HG02973 (cell line): ENCODE results near the gene TMEM218.
A peak's percentile ranks its signal among the peaks of the same experiment; 100 is the strongest.

Source experiments
- ATAC-seq: cut with Tn5 transposase; IDR thresholded peaks from one replicate; pipeline ENCODE4 v1.9.1; 2021; ENCODE audit warnings: moderate library complexity; ENCODE audit not compliant: unreplicated experiment

The TMEM218 gene

GRCh38 chr11:125111343-125112207, at the start of gene TMEM218:
TMEM218 (minus strand) TSS chr11:125111626; CDS start chr11:125102241, 9,385 bp downstream.
- ATAC-seq = peak; percentile 98

DNA sequence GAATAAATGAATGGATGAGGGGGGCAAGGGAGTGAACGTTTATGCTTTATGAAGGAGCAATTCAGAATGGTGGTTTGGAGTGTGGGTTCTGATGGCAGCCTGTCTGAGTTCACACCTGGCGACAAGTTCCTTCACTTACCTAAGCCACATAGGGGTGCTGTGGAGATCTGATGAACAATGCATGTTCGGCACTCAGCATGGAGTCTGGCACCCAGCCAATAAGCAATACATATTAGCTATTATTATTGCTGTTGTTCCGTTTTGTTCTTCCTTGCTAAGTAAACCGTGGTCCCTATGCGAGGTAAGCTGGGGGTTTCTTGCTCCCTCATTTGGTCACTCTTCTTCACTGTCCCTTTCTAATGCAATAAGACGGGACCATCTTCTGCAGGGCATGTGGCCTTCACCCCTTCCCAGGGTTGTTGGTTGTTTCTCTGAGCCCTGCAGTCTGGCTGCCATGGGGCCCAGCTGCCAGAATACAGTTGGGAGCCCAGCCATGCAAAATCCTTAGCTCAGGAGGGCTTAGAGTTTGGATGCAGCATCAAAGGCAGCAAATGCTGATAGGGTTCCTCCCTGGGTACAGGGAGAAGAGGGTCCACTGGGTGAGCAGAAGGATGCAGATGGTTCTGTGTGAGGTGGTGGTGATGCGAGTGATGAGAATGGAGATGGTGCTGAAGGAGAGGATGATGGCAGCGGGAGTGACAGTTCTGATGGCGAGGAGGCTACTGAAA, 46.7 kb upstream of the TMEM218 start:
- no peak for ATAC-seq

GRCh38 chr11:125157118-125157733, 45.8 kb upstream of the TMEM218 start:
- ATAC-seq = no peak

DNA sequence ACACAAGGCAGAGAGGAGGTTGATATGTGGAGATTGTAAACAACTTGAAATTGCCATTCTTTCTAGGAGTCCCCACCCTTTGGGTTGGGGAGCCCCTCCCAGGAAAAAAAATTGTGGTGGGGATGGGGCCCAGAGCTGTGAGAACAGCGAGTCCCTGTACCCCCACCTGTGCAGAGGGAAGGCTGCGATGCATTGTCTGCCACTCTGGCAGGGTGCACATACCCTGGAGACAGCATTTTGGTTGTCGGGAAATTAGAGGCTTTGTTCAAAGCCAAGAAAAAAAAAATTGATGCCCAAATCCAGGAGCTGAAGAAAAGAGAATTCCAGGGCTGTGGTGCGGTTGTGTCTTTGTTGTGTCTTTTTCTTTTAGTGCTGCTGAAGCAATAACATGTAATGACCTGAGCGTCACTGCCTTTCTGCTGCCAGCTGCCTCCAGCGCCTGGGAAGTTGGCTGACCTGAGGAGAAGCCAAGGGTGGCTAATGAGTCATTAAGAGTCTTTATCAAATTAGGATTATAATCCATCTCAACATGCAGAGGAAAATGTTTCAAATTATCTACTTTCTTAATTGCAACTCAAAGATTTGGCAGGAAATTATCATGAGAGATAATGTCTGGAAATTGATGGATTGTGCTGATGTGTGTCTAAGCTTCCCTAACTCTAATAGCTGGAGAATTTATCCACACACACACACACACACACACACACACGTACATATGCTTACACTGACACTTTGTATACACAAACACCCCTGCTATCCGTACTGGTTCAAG, 45.1 kb upstream of the TMEM218 start:
- ATAC-seq = no peak

- no peak for ATAC-seq
Observed at GRCh38 chr11:125155767-125156166, 44.3 kb upstream of the TMEM218 start.

- no peak for ATAC-seq
Observed at GRCh38 chr11:125155100-125155444, 43.6 kb upstream of the TMEM218 start.

- no peak for ATAC-seq
Observed at GRCh38 chr11:125154378-125155099, 43.1 kb upstream of the TMEM218 start.

DNA sequence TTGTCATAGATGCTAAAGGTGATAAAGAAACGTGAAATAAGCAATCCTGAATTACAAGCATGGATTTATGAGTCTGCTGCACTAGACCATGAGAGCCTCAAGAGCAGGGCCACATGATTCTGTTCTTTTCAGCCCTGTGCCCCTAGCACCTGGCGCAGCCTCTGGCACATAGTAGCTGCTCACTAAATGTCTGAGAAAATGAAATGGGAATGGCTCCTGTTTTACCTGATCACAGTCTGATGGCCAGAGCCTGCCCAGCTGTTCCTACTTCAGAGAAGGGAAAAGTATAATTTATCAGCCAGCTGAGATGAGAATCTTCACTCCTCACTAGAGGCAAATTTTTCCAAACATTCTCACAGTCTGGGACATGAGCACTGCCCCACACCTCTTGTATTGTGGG, 42.4 kb upstream of the TMEM218 start:
- ATAC-seq = no peak

- no peak for ATAC-seq
Observed at GRCh38 chr11:125148743-125149142, 37.3 kb upstream of the TMEM218 start.

- ATAC-seq = no peak
Observed at GRCh38 chr11:125148011-125148410, 36.6 kb upstream of the TMEM218 start.

DNA sequence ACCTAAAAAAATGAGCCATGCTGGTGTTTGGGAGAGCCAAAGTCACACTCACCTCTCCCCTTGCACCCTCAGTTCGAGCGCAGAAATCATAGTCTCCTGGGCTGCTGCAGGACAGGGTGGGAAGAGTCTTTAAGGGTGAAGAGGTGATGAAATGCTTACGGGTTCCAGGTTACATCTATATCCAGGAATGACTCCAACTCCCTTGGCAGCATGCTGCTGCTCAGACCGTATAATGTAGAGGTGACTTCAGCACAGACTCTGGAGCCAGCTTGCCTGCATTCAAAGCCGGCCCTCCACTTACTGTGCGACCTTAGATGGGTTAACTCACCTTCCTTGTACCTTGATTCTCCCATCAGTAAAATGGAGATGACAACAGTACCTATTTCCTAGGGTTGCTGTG, 35.9 kb upstream of the TMEM218 start:
- ATAC-seq = no peak

DNA sequence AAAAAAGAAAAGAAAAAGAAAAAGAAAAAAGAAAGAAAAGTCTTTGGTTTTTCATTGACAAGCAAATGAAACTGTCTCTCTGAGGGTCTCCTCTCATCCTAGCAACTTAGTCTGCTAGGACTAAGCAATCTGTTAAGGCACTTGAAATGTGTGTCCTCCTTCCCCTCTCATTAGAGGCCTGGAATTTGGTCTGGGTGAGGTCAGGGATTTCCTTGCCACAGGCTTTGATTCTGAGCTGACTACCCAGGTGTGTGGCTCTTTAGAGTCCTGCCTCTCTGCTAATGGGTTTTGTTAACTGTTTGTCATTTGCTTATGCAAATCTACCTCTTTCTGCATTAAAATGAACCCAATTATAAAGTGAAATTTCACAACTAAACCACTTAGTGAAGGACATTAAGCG, 34.8 kb upstream of the TMEM218 start:
- no peak for ATAC-seq

DNA sequence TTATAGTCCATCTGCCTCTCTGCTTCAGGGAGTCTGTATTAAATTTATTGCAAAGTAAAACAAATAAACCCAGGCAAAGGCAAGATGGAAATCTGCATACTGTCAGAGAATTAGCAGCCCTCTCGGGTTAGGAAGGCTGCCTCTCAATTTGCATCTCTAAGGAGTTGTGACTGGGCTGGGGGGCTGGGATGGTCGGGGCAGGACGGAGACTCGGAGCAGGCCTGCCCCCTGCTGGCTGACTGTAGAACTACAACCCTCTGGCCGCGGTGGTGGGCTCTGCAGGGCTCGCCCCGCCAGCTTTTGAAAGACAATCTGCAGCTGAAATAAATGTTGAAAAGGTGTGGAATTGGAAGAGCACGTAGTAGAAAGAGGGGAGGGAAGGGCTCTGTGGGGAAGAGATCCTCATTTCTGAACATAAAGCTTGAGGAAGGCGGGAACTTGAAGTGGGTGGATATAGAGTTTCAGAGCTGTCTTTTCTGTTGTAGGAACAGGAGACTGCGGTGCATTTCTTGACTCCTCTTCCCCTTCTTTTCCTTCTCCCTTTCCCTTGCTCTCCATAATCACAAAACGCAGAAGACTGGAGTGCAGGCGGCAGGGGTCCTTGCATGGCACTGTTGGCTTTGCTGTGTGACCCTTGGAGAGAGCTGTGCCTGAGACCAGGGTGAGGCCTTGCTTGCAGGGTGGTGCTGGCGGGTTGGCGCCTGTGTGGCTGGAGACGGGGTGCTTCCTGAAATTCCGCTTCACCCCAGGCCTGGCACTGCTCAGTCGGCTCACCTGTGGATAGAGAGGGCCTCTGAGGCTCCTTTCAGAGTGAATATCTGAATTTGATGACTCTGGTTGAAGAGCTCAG, 30.5 kb upstream of the TMEM218 start:
- no peak for ATAC-seq

DNA sequence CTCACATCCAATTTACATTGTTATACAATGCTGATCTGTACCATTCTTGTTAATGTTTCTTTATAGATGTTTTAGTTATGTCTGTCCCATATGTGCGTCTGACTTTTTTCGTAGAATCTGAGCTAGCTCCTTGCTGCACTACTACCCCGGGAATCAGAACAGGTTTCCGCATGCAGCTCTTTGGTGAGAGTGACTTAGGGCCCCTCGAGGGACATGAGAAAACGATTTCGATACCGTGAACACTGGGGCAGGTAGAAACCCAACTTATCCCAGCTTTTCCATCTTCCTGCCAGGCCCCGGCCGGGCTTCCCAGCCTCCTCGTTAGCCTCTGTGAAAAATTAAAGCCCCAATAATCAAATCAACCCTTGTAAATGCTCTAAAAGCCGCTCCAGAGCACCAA, 29.8 kb upstream of the TMEM218 start:
- no peak for ATAC-seq

DNA sequence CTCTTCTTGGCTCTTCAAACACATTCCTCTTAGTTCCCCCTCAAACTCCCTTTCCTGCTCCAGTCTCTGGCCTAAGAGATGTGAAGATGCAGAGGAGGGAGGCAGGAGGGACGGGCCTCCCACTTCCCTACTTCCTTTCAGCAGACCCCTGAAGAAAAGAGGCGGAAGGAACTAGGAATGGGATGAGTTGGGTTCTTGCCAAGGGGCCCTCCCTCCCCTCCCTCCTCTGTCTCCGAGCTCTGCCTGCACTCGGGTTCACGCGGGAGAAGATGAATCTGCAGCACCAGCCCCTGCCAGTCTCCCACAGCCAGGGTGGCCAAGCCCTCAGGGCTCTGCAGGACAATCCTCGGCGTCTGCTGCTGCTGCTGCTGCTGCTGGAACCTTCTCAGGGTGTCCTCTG, 28.8 kb upstream of the TMEM218 start:
- no peak for ATAC-seq

GRCh38 chr11:125139778-125140177, 28.4 kb upstream of the TMEM218 start:
- no peak for ATAC-seq

GRCh38 chr11:125138966-125139365, 27.5 kb upstream of the TMEM218 start:
- ATAC-seq = no peak

DNA sequence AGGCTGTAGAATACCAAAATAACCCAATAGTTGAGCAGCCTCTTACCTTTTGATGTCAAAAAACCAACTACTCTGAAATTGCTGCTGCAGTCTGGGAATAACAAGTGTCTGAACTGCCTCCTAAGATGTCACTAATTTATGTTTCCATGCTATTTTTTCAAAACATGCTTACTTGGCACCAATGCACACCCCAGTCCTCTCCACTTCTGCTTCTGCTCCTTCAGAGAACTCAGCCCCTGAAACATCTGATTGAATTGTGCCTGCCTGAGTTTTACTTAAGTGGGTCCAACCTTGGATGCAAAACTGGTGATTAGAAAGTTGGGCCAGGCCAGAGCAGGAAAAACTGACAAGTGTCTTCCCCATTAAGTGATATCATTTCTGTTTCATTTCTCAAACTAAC, 24.6 kb upstream of the TMEM218 start:
- ATAC-seq = no peak

DNA sequence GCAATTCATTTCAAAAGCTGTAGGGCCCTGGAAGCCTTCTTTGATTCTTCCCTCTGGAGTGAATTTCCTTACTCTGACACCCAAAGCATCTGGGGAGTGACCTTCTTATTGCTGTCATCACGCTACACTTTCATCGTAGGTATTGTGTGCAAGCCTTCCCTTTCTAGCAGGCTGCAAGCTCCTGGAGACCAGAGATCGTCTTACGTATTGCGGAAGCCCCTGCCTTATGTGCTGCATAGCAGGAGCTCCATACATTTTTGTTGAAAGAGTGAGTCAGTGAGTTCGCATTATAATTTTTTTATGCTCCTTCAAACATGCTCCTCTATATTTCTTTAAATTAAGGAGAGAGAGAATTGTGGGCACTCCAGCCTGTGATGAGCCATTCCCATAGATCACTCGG, 21.2 kb upstream of the TMEM218 start:
- ATAC-seq = no peak

DNA sequence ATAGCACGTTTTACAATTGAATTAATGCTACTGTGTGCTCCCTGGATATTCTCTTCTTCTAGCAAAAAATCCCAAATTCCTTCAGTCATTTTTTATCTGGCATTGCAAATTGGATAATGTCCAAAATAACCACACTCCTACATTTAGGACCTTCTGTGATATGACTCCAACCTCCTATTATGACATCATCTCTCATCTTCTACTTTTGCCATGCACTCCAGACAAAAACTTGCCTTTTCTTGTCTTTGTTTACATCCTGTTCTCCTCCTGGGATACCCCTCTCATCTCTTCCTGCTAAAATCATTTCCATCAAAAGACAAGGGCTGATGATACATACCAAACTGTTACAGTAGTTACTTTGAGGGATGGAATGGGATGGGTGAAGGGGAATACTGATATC, 20.6 kb upstream of the TMEM218 start:
- no peak for ATAC-seq
